Measurements from ENCODE around the gene TBC1D1. TPM values are rescaled to one million over a fixed set of nuclear protein-coding genes. Genes with fewer than 3 reads are reported as not detected.

The TBC1D1 gene
- total RNA-seq, 1 donor from 2014 or later: 54.5 TPM

GRCh38 chr4:38120772-38121171, 229.9 kb downstream of the TBC1D1 start:
- Mint-ChIP-seq H3K9me3 (ENCODE audit: unreplicated experiment) (peaks cover 4% of the 10 kb centered on the region), H3K27me3 (ENCODE audit: low read depth, unreplicated experiment) (no peaks in the 10 kb centered on the region), H3K27ac (ENCODE audit: unreplicated experiment) (peak overlapping the region; percentile 90), H3K4me1 (ENCODE audit: low read depth, unreplicated experiment) (peaks cover 36% of the 10 kb centered on the region), H3K36me3 (ENCODE audit: low read depth, unreplicated experiment) (peaks cover 22% of the 10 kb centered on the region), H3K4me3 (ENCODE audit: unreplicated experiment) (peak overlapping the region; percentile 34)
- peaks cover 11% of the 10 kb centered on the region for H3K36me3 ChIP-seq (ENCODE audit: insufficient read depth, low read length)
- TF ChIP-seq CTCF (IDR thresholded peaks at IDR 0.05; ENCODE audit: insufficient read depth, low read depth, low read length) (no peak), EZH2 (IDR thresholded peaks at IDR 0.05; ENCODE audit: insufficient read depth, low read length) (no peak)
- FAIRE-seq (no peak), DNase-seq (ENCODE audit: low read depth) (no peak)
- peaks cover 21% of the 10 kb centered on the region for H3K4me1 ChIP-seq (ENCODE audit: insufficient read depth, low read length)
- H3K27ac ChIP-seq (ENCODE audit: low read depth, low read length): peak overlapping the region; percentile 59
- H3K79me2 ChIP-seq (ENCODE audit: insufficient read depth, low read length): no peaks in the 10 kb centered on the region
- no peaks in the 10 kb centered on the region for H4K20me1 ChIP-seq (ENCODE audit: insufficient read depth, low read length)
- no peaks in the 10 kb centered on the region for H3K27me3 ChIP-seq (ENCODE audit: insufficient read depth, low read length)
- H3K4me2 ChIP-seq (ENCODE audit: low read length): peak overlapping the region; percentile 73
- no peaks in the 10 kb centered on the region for H3K9me3 ChIP-seq (ENCODE audit: insufficient read depth, low read depth, low read length)
- no peak overlapping the region for H2AFZ ChIP-seq (ENCODE audit: low read depth, low read length)
- H3K9ac ChIP-seq (ENCODE audit: low read length): peak overlapping the region; percentile 58
- no peak overlapping the region for H3K4me3 ChIP-seq (ENCODE audit: insufficient read depth, low read depth, low read length)

DNA sequence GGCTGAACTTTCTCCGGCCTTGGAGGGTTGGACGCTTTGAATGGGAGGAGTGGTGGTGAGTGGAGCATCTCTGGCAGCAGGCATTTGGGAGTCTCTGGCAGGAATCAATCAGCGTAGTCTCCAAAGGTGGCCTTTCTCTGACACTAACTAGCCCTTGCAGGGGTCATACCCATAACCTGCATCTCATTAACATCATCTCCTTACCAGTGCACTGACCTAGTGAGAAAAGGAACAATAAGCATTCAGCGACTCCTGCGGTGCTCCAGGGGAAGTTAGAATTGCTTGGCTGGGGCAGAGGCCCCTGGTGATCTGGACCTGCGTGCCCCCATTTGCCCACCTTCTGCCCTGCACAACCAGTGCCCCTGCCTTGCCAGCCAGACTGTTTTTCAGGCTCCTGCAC, 231.2 kb downstream of the TBC1D1 start:
- Histone ChIP-seq H2AFZ (ENCODE audit: low read depth, low read length) (no peak overlapping the region), H3K27ac (ENCODE audit: low read depth, low read length) (no peak overlapping the region), H4K20me1 (ENCODE audit: insufficient read depth, low read length) (no peaks in the 10 kb centered on the region), H3K79me2 (ENCODE audit: insufficient read depth, low read length) (no peaks in the 10 kb centered on the region), H3K4me3 (ENCODE audit: insufficient read depth, low read depth, low read length) (no peak overlapping the region), H3K9me3 (ENCODE audit: insufficient read depth, low read depth, low read length) (no peaks in the 10 kb centered on the region), H3K4me2 (ENCODE audit: low read length) (no peak overlapping the region), H3K4me1 (ENCODE audit: insufficient read depth, low read length) (peaks cover 21% of the 10 kb centered on the region), H3K9ac (ENCODE audit: low read length) (no peak overlapping the region), H3K36me3 (ENCODE audit: insufficient read depth, low read length) (peaks cover 17% of the 10 kb centered on the region), H3K27me3 (ENCODE audit: insufficient read depth, low read length) (no peaks in the 10 kb centered on the region)
- peaks cover 32% of the 10 kb centered on the region for H3K4me1 Mint-ChIP-seq (ENCODE audit: low read depth, unreplicated experiment)
- DNase-seq (ENCODE audit: low read depth) (no peak), FAIRE-seq (no peak)
- H3K4me3 Mint-ChIP-seq (ENCODE audit: unreplicated experiment): no peak overlapping the region
- no peak for TF ChIP-seq CTCF (IDR thresholded peaks at IDR 0.05; ENCODE audit: insufficient read depth, low read depth, low read length)
- TF ChIP-seq EZH2 (IDR thresholded peaks at IDR 0.05; ENCODE audit: insufficient read depth, low read length): no peak
- H3K36me3 Mint-ChIP-seq (ENCODE audit: low read depth, unreplicated experiment): peaks cover 18% of the 10 kb centered on the region
- no peak overlapping the region for H3K27ac Mint-ChIP-seq (ENCODE audit: unreplicated experiment)
- no peaks in the 10 kb centered on the region for H3K27me3 Mint-ChIP-seq (ENCODE audit: low read depth, unreplicated experiment)
- H3K9me3 Mint-ChIP-seq (ENCODE audit: unreplicated experiment): peaks cover 4% of the 10 kb centered on the region

DNA sequence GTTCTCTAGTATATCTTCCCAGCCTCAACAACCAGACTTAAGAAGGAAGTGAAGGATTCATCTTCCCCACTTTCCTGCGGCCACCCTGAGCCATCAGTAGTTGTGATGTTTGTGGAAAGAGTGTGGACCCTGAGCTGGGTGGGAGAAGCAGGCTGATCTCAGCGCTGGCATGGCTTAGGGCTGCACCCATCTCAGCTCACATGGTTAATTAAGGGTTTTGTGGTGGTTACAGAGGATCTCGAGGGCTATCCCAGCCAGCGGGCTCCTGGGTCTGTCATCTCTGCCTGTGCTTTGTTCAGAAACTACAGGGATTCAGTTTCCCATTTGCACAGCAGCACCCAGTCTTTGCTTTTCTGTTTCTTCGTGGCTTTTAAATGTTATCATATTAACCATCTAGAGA, 232.7 kb downstream of the TBC1D1 start:
- Mint-ChIP-seq H3K27ac (ENCODE audit: unreplicated experiment) (no peak overlapping the region), H3K4me3 (ENCODE audit: unreplicated experiment) (no peak overlapping the region), H3K27me3 (ENCODE audit: low read depth, unreplicated experiment) (no peaks in the 10 kb centered on the region), H3K9me3 (ENCODE audit: unreplicated experiment) (peaks cover 2% of the 10 kb centered on the region), H3K4me1 (ENCODE audit: low read depth, unreplicated experiment) (peaks cover 31% of the 10 kb centered on the region), H3K36me3 (ENCODE audit: low read depth, unreplicated experiment) (peaks cover 16% of the 10 kb centered on the region)
- no peaks in the 10 kb centered on the region for H3K27me3 ChIP-seq (ENCODE audit: insufficient read depth, low read length)
- H3K79me2 ChIP-seq (ENCODE audit: insufficient read depth, low read length): no peaks in the 10 kb centered on the region
- H3K9ac ChIP-seq (ENCODE audit: low read length): no peak overlapping the region
- no peak overlapping the region for H3K4me3 ChIP-seq (ENCODE audit: insufficient read depth, low read depth, low read length)
- H3K27ac ChIP-seq (ENCODE audit: low read depth, low read length): no peak overlapping the region
- H3K9me3 ChIP-seq (ENCODE audit: insufficient read depth, low read depth, low read length): no peaks in the 10 kb centered on the region
- H2AFZ ChIP-seq (ENCODE audit: low read depth, low read length): no peak overlapping the region
- no peaks in the 10 kb centered on the region for H4K20me1 ChIP-seq (ENCODE audit: insufficient read depth, low read length)
- no peak overlapping the region for H3K4me2 ChIP-seq (ENCODE audit: low read length)
- TF ChIP-seq CTCF (IDR thresholded peaks at IDR 0.05; ENCODE audit: insufficient read depth, low read depth, low read length) (no peak), EZH2 (IDR thresholded peaks at IDR 0.05; ENCODE audit: insufficient read depth, low read length) (no peak)
- peaks cover 12% of the 10 kb centered on the region for H3K36me3 ChIP-seq (ENCODE audit: insufficient read depth, low read length)
- no peak for FAIRE-seq
- peaks cover 21% of the 10 kb centered on the region for H3K4me1 ChIP-seq (ENCODE audit: insufficient read depth, low read length)
- no peak for DNase-seq (ENCODE audit: low read depth)

Data from astrocyte (in vitro differentiated cells and primary cell).